ENCODE data around the gene ARMS2.

The ARMS2 gene

GRCh38 chr10:122495406-122496340, 41.2 kb downstream of the ARMS2 start:
- DNase-seq, result no peak

GRCh38 chr10:122497241-122497640, 42.8 kb downstream of the ARMS2 start:
- DNase-seq, result no peak

DNA sequence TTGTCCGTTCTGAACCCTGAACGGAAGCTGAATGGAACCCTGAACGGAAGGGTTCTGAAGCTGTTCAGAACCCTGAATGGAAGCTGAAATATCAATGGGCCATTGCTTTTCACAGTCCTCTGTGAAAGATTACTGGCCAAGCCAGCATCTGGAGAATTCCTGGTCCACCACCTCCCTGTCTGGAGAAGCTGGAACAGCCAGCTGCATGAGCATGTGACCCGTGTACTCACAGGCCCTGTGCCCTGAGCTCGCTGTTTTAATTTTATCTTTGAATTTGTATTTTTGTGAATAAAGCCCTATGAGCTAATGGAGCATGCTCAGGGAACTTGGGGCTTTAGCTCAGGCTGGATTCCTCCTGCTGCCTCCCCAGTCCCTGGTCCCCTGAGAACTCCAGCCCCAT, 44.1 kb downstream of the ARMS2 start:
- no peak for DNase-seq

- DNase-seq, result no peak
Measured at GRCh38 chr10:122499012-122499411, 44.6 kb downstream of the ARMS2 start.

GRCh38 chr10:122499491-122499941, 45.1 kb downstream of the ARMS2 start:
- DNase-seq, result no peak

DNA sequence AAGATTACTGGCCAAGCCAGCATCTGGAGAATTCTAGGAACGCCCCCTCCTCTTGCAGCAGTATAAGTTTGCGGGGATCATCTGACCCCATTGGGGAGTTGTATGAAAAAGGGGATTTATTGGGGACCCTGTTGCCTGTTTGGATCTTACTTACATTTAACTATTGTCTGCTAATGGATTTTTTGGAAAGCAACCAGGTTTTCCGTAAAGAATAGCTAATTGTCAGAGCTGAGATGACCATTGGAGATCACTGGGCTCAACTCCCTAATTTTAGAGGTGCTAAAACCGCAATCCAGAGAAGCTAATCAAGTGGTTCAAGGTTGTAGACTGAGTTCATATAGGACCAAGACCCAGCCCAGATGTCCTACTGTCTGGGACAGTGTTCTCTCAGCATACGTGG, 45.7 kb downstream of the ARMS2 start:
- no peak for DNase-seq

- DNase-seq, result no peak
Measured at GRCh38 chr10:122500726-122501125, 46.3 kb downstream of the ARMS2 start.

GRCh38 chr10:122503012-122503411, 48.6 kb downstream of the ARMS2 start:
- DNase-seq, result no peak

GRCh38 chr10:122503886-122504609, 49.6 kb downstream of the ARMS2 start:
- DNase-seq, result no peak

GRCh38 chr10:122504610-122504950, 50.1 kb downstream of the ARMS2 start:
- DNase-seq, result no peak

DNA sequence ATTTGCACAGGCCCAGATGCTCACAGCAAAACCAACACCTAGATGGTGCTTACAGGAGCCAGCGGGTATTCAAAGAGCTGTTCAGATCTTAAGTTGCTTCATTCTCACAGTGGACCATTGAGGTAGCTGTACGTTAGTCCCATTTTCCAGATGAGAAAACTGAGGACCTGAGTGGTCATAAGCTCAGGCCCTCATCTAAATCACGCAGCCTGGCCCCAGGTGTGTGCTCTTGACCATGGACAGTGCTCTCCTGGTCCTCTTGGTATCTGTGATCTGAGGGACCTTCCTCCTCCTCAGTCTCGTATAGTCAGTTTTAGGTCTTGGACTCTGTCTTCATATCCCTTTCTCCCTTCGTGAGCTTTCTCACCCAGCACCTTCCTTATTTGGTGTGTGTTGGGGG, 50.6 kb downstream of the ARMS2 start:
- no peak for DNase-seq

DNA sequence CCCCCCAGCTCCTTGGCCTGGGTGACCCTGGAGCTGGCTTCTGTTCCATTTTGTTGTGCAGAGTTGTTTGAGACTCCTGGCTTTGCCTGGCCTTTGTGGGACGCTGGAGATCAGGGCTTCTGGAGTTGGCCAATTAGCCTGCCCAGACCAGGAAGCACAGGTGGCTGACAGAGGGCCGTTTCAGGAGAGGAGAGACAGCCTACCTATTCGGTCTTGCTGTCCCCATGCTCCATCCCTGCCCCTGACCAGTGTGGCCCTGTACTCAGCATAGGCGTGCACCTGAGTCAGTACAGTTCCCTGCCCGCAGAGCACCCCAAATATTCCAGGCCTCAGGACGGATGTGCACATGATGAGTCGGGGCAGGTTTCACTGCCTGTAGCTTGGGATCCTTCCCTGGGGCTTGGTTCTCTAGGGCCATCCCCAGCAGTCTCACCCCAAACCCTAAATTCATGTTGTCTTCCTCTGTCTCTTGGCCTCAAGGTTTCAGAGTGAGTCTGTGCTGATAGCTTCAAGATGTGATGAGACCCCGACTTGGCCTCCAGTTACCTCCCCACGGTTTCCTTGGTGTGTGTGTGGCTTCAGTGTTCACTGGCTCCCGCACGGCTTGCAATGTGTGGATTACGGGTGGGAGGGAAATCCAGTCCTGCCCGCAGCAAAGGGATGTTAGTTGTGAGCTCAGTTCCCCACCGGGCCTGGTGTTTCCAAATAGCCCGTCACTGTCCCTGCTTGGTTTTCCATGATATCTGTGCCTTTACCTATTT, 51.6 kb downstream of the ARMS2 start:
- DNase-seq, result no peak

Data from NCI-H1417 treated with DMSO at 0.1 percent for 48 hours (cell line).